H1 (cell line): ENCODE measurements around the gene ABHD8. TPM values are rescaled to one million over a fixed set of nuclear protein-coding genes. Genes with fewer than 3 reads are reported as not detected.

ENCODE experiments used
- CTCF ChIA-PET: fragments of 300-600 bp; sonication (Branson Sonifier 250); formaldehyde crosslinking; loops from one replicate; lab custom pipeline; 2021; ENCODE audit not compliant: partially characterized antibody; lab: Charles Lee
- POLR2A ChIA-PET: fragments of 300-600 bp; sonication (Branson Sonifier 250); formaldehyde crosslinking; loops from one replicate; lab custom pipeline; 2021; ENCODE audit warnings: inconsistent platforms; ENCODE audit not compliant: partially characterized antibody; lab: Charles Lee
- DNase-seq, 2 experiments: peaks; one replicate each; pipeline versions ENCODE4 v3.0.0 to v3.0.0-alpha.2; 2010 to 2022; ENCODE audit warnings: low spot score in 2 of 2, low read depth in 1 of 2, mixed read lengths in 1 of 2
- FAIRE-seq: peaks from 2 replicates; lab custom pipeline; 2011; peaks lifted over from hg19 to GRCh38; lab: Jason Lieb, UNC
- H2AFZ ChIP-seq: 2 replicates; pipeline ENCODE4 v1.8.1; 2012; ENCODE audit warnings: low read length, inconsistent platforms
- H2AK5ac ChIP-seq: 2 replicates; pipeline ENCODE4 v1.6.1; 2013; ENCODE audit warnings: low read depth, low read length
- H2BK120ac ChIP-seq: replicated peaks from 2 replicates; pipeline ENCODE3; 2013; ENCODE audit warnings: low read depth, low read length, inconsistent platforms
- H2BK12ac ChIP-seq: 2 replicates; pipeline ENCODE4 v1.6.1; 2013; ENCODE audit warnings: low read depth, low read length
- H2BK15ac ChIP-seq: 2 replicates; pipeline ENCODE4 v1.6.1; 2013; ENCODE audit warnings: low read length
- H2BK20ac ChIP-seq: 2 replicates; pipeline ENCODE4 v1.6.1; 2013; ENCODE audit warnings: low read length
- H2BK5ac ChIP-seq: 2 replicates; pipeline ENCODE4 v1.6.1; 2013; ENCODE audit warnings: low read depth, low read length
- H3K14ac ChIP-seq: 2 replicates; pipeline ENCODE4 v1.6.1; 2013; ENCODE audit warnings: inconsistent platforms; ENCODE audit not compliant: insufficient read length
- H3K18ac ChIP-seq: 2 replicates; pipeline ENCODE4 v1.6.1; 2013; ENCODE audit warnings: low read length; ENCODE audit errors: extremely low read depth
- H3K23ac ChIP-seq: 2 replicates; pipeline ENCODE4 v1.6.1; 2013; ENCODE audit warnings: inconsistent platforms; ENCODE audit not compliant: insufficient read length
- H3K23me2 ChIP-seq: 2 replicates; pipeline ENCODE4 v1.6.1; 2013; ENCODE audit warnings: low read depth, low read length
- H3K27ac ChIP-seq: 2 replicates; pipeline ENCODE4 v1.6.1; 2011; ENCODE audit warnings: low read depth, low read length, inconsistent platforms
- H3K27me3 ChIP-seq, 4 experiments: replicated peaks in 1 of 4; 1 replicate in 1 of 4; 2 replicates in 3 of 4; pipeline versions ENCODE4 v1.6.1 to v1.8.1; 2011 to 2013; ENCODE audit warnings: low read length in 3 of 4, mild to moderate bottlenecking in 3 of 4, inconsistent platforms in 2 of 4, mixed read lengths in 2 of 4, moderate library complexity in 1 of 4; ENCODE audit not compliant: control insufficient read depth in 3 of 4, insufficient read depth in 3 of 4; ENCODE audit errors: extremely low read depth in 1 of 4
- H3K36me3 ChIP-seq, 4 experiments: 2 replicates each; pipeline versions ENCODE4 v1.6.1 to v1.8.1; 2011 to 2013; ENCODE audit warnings: mild to moderate bottlenecking in 4 of 4, low read length in 3 of 4, moderate library complexity in 2 of 4, control low read depth in 1 of 4, inconsistent platforms in 1 of 4; ENCODE audit not compliant: insufficient read depth in 4 of 4, control insufficient read depth in 2 of 4
- H3K4ac ChIP-seq: replicated peaks from 2 replicates; pipeline ENCODE3; 2013; ENCODE audit warnings: low read length, low read depth, mixed read lengths, inconsistent platforms; ENCODE audit not compliant: insufficient read length
- H3K4me1 ChIP-seq, 4 experiments: replicated peaks in 1 of 4; 1 replicate in 1 of 4; 2 replicates in 3 of 4; pipeline versions ENCODE4 v1.6.1 to v1.8.1; 2011 to 2013; ENCODE audit warnings: low read length in 3 of 4, inconsistent platforms in 2 of 4, mixed read lengths in 1 of 4; ENCODE audit not compliant: insufficient read depth in 4 of 4, control insufficient read depth in 3 of 4
- H3K4me2 ChIP-seq, 2 experiments: 2 replicates each; pipeline versions ENCODE4 v1.6.1 to v1.8.1; 2011 to 2013; ENCODE audit warnings: low read depth in 2 of 2, low read length in 2 of 2, control low read depth in 1 of 2, inconsistent platforms in 1 of 2, mild to moderate bottlenecking in 1 of 2; ENCODE audit not compliant: insufficient read depth in 1 of 2
- H3K4me3 ChIP-seq, 4 experiments: fragments of 200-600, 300-600 bp in 1 of 4; sonication (generic), shearing (Covaris generic), sonication (Bioruptor Twin) in 1 of 4; 2 replicates each; pipeline versions ENCODE4 v1.5.1 to v1.8.1; 2011 to 2016; ENCODE audit warnings: low read length in 4 of 4, low read depth in 3 of 4, control low read depth in 2 of 4, inconsistent platforms in 2 of 4, mild to moderate bottlenecking in 2 of 4, mixed read lengths in 1 of 4, moderate library complexity in 1 of 4; ENCODE audit not compliant: insufficient read depth in 2 of 4; ENCODE audit errors: extremely low read depth in 1 of 4
- H3K56ac ChIP-seq: replicated peaks from 2 replicates; pipeline ENCODE3; 2013; ENCODE audit warnings: low read depth, mild to moderate bottlenecking, mixed read lengths, low read length, inconsistent platforms; ENCODE audit not compliant: insufficient read length
- H3K79me1 ChIP-seq: 2 replicates; pipeline ENCODE4 v1.6.1; 2013; ENCODE audit warnings: low read depth, low read length, control low read depth
- H3K79me2 ChIP-seq, 2 experiments: 2 replicates each; pipeline versions ENCODE4 v1.6.1 to v1.8.1; 2012 to 2013; ENCODE audit warnings: low read length in 2 of 2, mild to moderate bottlenecking in 2 of 2, inconsistent platforms in 1 of 2; ENCODE audit not compliant: insufficient read depth in 2 of 2, control insufficient read depth in 1 of 2
- H3K9ac ChIP-seq, 4 experiments: replicated peaks in 1 of 4; 1 replicate in 1 of 4; 2 replicates in 3 of 4; pipeline versions ENCODE4 v1.6.1 to v1.8.1; 2011 to 2013; ENCODE audit warnings: low read depth in 3 of 4, low read length in 3 of 4, control low read depth in 2 of 4, mild to moderate bottlenecking in 2 of 4, moderate library complexity in 2 of 4, inconsistent platforms in 1 of 4; ENCODE audit errors: extremely low read depth in 1 of 4
- H3K9me3 ChIP-seq, 2 experiments: 2 replicates each; pipeline versions ENCODE4 v1.6.1 to v1.8.1; 2012 to 2013; ENCODE audit warnings: mild to moderate bottlenecking in 2 of 2, moderate library complexity in 2 of 2, control low read depth in 1 of 2, inconsistent platforms in 1 of 2, low read depth in 1 of 2, low read length in 1 of 2, mixed read lengths in 1 of 2; ENCODE audit not compliant: insufficient read depth in 2 of 2
- H4K20me1 ChIP-seq, 2 experiments: replicated peaks in 1 of 2; 2 replicates each; pipeline versions ENCODE3 to v1.8.1; 2011 to 2013; ENCODE audit warnings: inconsistent platforms in 2 of 2, low read length in 2 of 2, mild to moderate bottlenecking in 1 of 2; ENCODE audit not compliant: insufficient read depth in 2 of 2, control insufficient read depth in 1 of 2
- H4K5ac ChIP-seq: 2 replicates; pipeline ENCODE4 v1.6.1; 2013; ENCODE audit warnings: low read length, low read depth, mixed read lengths, inconsistent platforms; ENCODE audit not compliant: insufficient read length
- H4K8ac ChIP-seq: 2 replicates; pipeline ENCODE4 v1.8.0; 2013; ENCODE audit warnings: mild to moderate bottlenecking, moderate library complexity, low read length, inconsistent platforms; ENCODE audit not compliant: insufficient read depth; ENCODE audit errors: extremely low read depth
- H4K91ac ChIP-seq: replicated peaks from 2 replicates; pipeline ENCODE3; 2013; ENCODE audit warnings: low read length, mixed read lengths, inconsistent platforms; ENCODE audit not compliant: insufficient read length
- BCL11A ChIP-seq, 2 experiments: IDR thresholded peaks; one replicate each; pipeline ENCODE4 v1.6.1; 2011; ENCODE audit warnings: low read depth in 2 of 2, low read length in 2 of 2, mild to moderate bottlenecking in 2 of 2
- CREB1 ChIP-seq: IDR thresholded peaks from 2 replicates; pipeline ENCODE4 v1.6.1; 2012; ENCODE audit warnings: inconsistent platforms
- CTBP2 ChIP-seq: IDR thresholded peaks from 2 replicates; pipeline ENCODE4 v1.7.0; 2011; ENCODE audit warnings: borderline replicate concordance, mild to moderate bottlenecking, moderate library complexity, mixed read lengths, low read length; ENCODE audit not compliant: insufficient read depth, insufficient read length
- JUND ChIP-seq: IDR thresholded peaks from 2 replicates; pipeline ENCODE4 v1.6.1; 2011; ENCODE audit warnings: mild to moderate bottlenecking, improper control_type of control experiment, low read length
- RAD21 ChIP-seq, 2 experiments: IDR thresholded peaks in 1 of 2; conservative IDR thresholded peaks in 1 of 2; 2 replicates each; pipeline ENCODE4 v1.6.1; 2011; ENCODE audit warnings: low read depth in 2 of 2, low read length in 2 of 2, improper control_type of control experiment in 1 of 2, inconsistent platforms in 1 of 2, mild to moderate bottlenecking in 1 of 2, moderate library complexity in 1 of 2
- SIRT6 ChIP-seq: IDR thresholded peaks from one replicate; pipeline ENCODE4 v1.7.1; 2012; ENCODE audit warnings: low read length, inconsistent platforms
- ZNF274 ChIP-seq: IDR thresholded peaks from 2 replicates; pipeline ENCODE4 v1.7.0; 2012; ENCODE audit warnings: low read length, borderline replicate concordance; ENCODE audit errors: extremely low read depth
- WGBS, 2 experiments: shearing (Covaris generic) in 1 of 2; methylation state at CpG; one replicate each; pipeline versions ENCODE4 v1.1.6 to v1.1.7; 2013 to 2015; ENCODE audit warnings: low lambda C conversion rate in 2 of 2, mixed read lengths in 2 of 2, inconsistent platforms in 1 of 2, low coverage in 1 of 2, missing lambda C conversion rate in 1 of 2; ENCODE audit not compliant: insufficient replicate concordance in 2 of 2, insufficient coverage in 1 of 2, insufficient read length in 1 of 2; ENCODE audit errors: extremely low coverage in 1 of 2, missing lambda C conversion rate in 1 of 2; 5-methylcytosine and 5-hydroxymethylcytosine counted together
- polyA plus RNA-seq, 7 experiments: library from polyadenylated mRNA; depleted of rRNA in 3 of 7; stranded (reverse) in 5 of 7; unstranded in 2 of 7; fragments of >200 nt in 5 of 7; fragments of 200-250 nt in 2 of 7; gene quantifications; 1 replicate in 5 of 7; 2 replicates in 1 of 7; 4 replicates in 1 of 7; pipeline versions ENCODE4 v1.2.1 to v1.2.3, GENCODE V29; 2011 to 2013; ENCODE audit warnings: missing spikeins in 2 of 7, mixed read lengths in 2 of 7
- total RNA-seq: library from RNA; stranded (reverse); fragmentation: NEBNext Ultra II Directional; extraction: Animal tissue kit (Norgen Biotek cat#: 25700); gene quantifications from 2 replicates; pipeline ENCODE4 v1.2.1, GENCODE V29; 2021
- TF ChIP-seq, protein P1 (sequence below), 3 experiments: IDR thresholded peaks; 1 replicate in 2 of 3; 2 replicates in 1 of 3; pipeline versions ENCODE4 v1.5.1 to v1.6.1; 2011; ENCODE audit warnings: low read length in 3 of 3, mild to moderate bottlenecking in 3 of 3, inconsistent platforms in 2 of 3, low read depth in 1 of 3, moderate library complexity in 1 of 3; ENCODE audit not compliant: insufficient read depth in 1 of 3; ENCODE audit errors: control extremely low read depth in 1 of 3

The ABHD8 gene
- total and polyA plus RNA-seq, 2 of the 8 experiments (the other 6 are each of a cell fraction or from before 2014, with no cell fraction given) = 11.3 to 18.7 TPM

GRCh38 chr19:17266975-17267788, 36.0 kb downstream of the ABHD8 start, which contains the start of gene BABAM1:
TSS of gene BABAM1 (plus strand) at chr19:17267443. CDS start at chr19:17268807, 1,364 bp downstream.
- no peak within 1 kb of the TSS for H2BK20ac ChIP-seq
- H3K9me3 ChIP-seq = no peaks in the 10 kb centered on the region
- no peaks in the 10 kb centered on the region for H3K23me2 ChIP-seq
- no peaks in the 10 kb centered on the region for H4K20me1 ChIP-seq
- no peak within 1 kb of the TSS for H4K91ac ChIP-seq
- H3K27me3 ChIP-seq = no peaks in the 10 kb centered on the region
- DNase-seq (peak; percentile 88 to 96), FAIRE-seq (peak; percentile 99)
- POLR2A ChIA-PET = interaction anchor here (0.6 to 12.8 kb wide), 18 partner anchors 12 to 441 kb away, joined by 3 to 113 read pairs (median 5); partner anchors contain the start of genes ANKLE1, DDA1 and USE1
- peaks cover 5 to 14% (median 8%) of the 10 kb centered on the region in 4 experiments; a peak in 5 of 8 replicates for H3K36me3 ChIP-seq
- H2BK5ac ChIP-seq = peak within 1 kb of the TSS; percentile 81
- H2AFZ ChIP-seq = 0 out of 2 replicates have a peak within 1 kb of the TSS, but pooled peaks have one; percentile 55
- H3K4me1 ChIP-seq = peaks cover 0 to 8% (median 2%) of the 10 kb centered on the region in 4 experiments; a peak in 5 of 7 replicates
- H3K14ac ChIP-seq = no peak within 1 kb of the TSS
- no peak within 1 kb of the TSS for H3K4ac ChIP-seq
- no peak within 1 kb of the TSS for H2BK120ac ChIP-seq
- H4K5ac ChIP-seq = no peak within 1 kb of the TSS
- no peaks in the 10 kb centered on the region; the same call in 1 of the 2 replicates for H3K79me1 ChIP-seq
- WGBS, 2 experiments = 2% methylated on average over 27 of the region's 27 CpGs; no CpG with 5 or more reads in 1 of the 2 experiments
- no peak within 1 kb of the TSS for H2BK15ac ChIP-seq
- H3K4me3 ChIP-seq = peak within 1 kb of the TSS; percentile 71 to 100 (median 95)
- H2BK12ac ChIP-seq = no peak within 1 kb of the TSS
- H2AK5ac ChIP-seq = no peak within 1 kb of the TSS
- H3K23ac ChIP-seq = no peak within 1 kb of the TSS
- H3K79me2 ChIP-seq = peaks cover 3 to 12% of the 10 kb centered on the region in 2 experiments; a peak in 3 of 4 replicates
- peak within 1 kb of the TSS; percentile 86 to 89 for H3K4me2 ChIP-seq
- no peak within 1 kb of the TSS for H3K18ac ChIP-seq
- CTCF ChIA-PET = interaction anchor here (0.6 to 2.7 kb wide), 8 partner anchors 17 to 200 kb away, joined by 3 to 8 read pairs (median 6); partner anchors contain the start of gene NR2F6
- peak within 1 kb of the TSS; percentile 70 to 92 (median 89) for H3K9ac ChIP-seq
- peak within 1 kb of the TSS; percentile 97; the same call in 1 of the 2 replicates for H4K8ac ChIP-seq
- H3K56ac ChIP-seq = peak within 1 kb of the TSS; percentile 8
- peak within 1 kb of the TSS; percentile 60; the same call in 1 of the 2 replicates for H3K27ac ChIP-seq
- TF ChIP-seq RAD21 (IDR thresholded peaks at IDR 0.05 in 1 of 2, conservative IDR thresholded peaks at IDR 0.05 in 1 of 2; ENCODE audit: low read depth in 2 of 2, low read length in 2 of 2) (no peak), BCL11A (IDR thresholded peaks at IDR 0.05; ENCODE audit: low read depth in 2 of 2, low read length in 2 of 2) (no peak), ZNF274 (no peak), JUND (no peak; the same call in 1 of the 2 replicates), CTBP2 (no peak), SIRT6 (no peak), CREB1 (peak; percentile 71)
- TF ChIP-seq, protein P1, sequence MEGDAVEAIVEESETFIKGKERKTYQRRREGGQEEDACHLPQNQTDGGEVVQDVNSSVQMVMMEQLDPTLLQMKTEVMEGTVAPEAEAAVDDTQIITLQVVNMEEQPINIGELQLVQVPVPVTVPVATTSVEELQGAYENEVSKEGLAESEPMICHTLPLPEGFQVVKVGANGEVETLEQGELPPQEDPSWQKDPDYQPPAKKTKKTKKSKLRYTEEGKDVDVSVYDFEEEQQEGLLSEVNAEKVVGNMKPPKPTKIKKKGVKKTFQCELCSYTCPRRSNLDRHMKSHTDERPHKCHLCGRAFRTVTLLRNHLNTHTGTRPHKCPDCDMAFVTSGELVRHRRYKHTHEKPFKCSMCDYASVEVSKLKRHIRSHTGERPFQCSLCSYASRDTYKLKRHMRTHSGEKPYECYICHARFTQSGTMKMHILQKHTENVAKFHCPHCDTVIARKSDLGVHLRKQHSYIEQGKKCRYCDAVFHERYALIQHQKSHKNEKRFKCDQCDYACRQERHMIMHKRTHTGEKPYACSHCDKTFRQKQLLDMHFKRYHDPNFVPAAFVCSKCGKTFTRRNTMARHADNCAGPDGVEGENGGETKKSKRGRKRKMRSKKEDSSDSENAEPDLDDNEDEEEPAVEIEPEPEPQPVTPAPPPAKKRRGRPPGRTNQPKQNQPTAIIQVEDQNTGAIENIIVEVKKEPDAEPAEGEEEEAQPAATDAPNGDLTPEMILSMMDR (IDR thresholded peaks at IDR 0.05; ENCODE audit: control extremely low read depth in 1 of 3, insufficient read depth in 1 of 3, low read depth in 1 of 3, low read length in 3 of 3) = no peak
